AG09319 (cell line): ENCODE data around the gene TSPY8.
"Not testable (repeated sequence)": the region's sequence is repeated elsewhere in the genome, so short reads cannot be mapped to it uniquely, and the experiment has no call there.

ENCODE experiments used
- DNase-seq: peaks from one replicate; pipeline ENCODE4 v3.0.0-alpha.2; 2010; ENCODE audit warnings: low read depth; ENCODE audit errors: extremely low read depth
- TF ChIP-seq, protein P1 (sequence below): IDR thresholded peaks from 2 replicates; pipeline ENCODE4 v1.5.1; 2011; ENCODE audit warnings: low read depth, mild to moderate bottlenecking, inconsistent platforms, low read length, moderate library complexity

Gene TSPY8

DNA sequence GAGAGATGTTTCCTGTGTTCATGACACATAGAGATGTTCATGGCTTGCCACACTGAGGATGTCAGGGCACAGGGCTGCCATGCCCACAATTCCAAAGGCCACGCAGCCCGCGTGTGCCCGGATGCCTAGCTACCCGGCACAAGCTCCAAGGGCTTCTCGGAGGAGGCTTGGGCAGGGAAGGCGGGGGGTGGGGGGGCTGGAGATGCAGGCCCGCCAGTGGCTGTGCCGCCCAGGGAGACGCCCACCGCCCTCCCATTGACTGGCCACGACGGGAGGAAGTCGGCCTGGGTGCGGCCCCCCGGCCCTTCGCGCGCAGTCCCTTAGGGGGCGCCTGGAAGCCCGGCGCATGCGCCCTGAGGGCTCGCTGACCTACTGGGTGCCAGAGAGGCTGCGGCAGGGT lies at the start of gene TSPY8:
Gene TSPY8, plus strand, starts transcription at position 301 of the 400 bp plus-strand sequence. Its CDS starts 46 bp downstream, at position 347.
- not testable (repeated sequence) for DNase-seq

DNA sequence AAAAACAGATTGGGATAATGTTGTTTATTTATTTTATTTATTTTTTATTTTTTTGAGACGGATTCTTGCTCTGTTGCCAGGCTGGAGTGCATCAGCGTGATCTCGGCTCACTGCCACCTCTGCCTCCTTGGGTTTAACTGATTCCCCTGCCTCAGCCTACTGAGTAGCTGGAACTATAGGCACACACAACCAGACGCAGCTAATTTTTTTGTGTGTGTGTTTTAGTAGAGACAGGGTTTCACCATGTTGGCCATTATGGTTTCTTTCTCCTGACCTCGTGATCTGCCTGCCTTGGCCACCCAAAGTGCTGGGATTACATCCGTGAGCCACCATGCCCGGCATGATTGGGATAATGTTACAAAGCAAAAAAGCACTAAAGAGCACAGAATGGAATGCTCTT lies 36.6 kb upstream of the TSPY8 start:
- DNase-seq = no peak
- TF ChIP-seq, protein P1, sequence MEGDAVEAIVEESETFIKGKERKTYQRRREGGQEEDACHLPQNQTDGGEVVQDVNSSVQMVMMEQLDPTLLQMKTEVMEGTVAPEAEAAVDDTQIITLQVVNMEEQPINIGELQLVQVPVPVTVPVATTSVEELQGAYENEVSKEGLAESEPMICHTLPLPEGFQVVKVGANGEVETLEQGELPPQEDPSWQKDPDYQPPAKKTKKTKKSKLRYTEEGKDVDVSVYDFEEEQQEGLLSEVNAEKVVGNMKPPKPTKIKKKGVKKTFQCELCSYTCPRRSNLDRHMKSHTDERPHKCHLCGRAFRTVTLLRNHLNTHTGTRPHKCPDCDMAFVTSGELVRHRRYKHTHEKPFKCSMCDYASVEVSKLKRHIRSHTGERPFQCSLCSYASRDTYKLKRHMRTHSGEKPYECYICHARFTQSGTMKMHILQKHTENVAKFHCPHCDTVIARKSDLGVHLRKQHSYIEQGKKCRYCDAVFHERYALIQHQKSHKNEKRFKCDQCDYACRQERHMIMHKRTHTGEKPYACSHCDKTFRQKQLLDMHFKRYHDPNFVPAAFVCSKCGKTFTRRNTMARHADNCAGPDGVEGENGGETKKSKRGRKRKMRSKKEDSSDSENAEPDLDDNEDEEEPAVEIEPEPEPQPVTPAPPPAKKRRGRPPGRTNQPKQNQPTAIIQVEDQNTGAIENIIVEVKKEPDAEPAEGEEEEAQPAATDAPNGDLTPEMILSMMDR = no peak

GRCh38 chrY:9337164-9337563 lies 20.4 kb upstream of the TSPY8 start, which contains the start of gene TSPY4:
Gene TSPY4, plus strand, starts transcription at chrY:9337464. Its CDS starts 46 bp downstream, at chrY:9337510.
- not testable (repeated sequence) for DNase-seq

DNA sequence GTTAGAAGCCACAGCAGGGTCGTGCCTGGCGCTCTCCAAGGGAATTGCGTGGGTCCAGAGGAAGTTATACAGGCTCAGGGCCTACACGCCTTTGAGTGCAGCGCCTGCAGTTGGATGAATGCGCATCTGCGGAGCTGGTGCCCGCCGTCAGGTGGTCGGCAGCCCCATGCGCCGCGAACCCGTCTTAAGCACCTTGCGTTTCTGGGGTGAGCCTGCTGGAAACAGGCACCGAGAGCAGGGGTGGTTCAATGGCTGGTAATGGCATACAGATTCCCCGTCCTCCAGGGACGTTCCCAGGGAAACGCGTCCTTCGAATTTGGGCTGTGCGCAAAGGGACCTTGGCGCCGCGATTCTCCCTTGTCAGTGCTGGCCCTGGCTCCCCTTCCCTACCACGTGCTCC lies 38.9 kb downstream of the TSPY8 start:
- DNase-seq = not testable (repeated sequence)

DNA sequence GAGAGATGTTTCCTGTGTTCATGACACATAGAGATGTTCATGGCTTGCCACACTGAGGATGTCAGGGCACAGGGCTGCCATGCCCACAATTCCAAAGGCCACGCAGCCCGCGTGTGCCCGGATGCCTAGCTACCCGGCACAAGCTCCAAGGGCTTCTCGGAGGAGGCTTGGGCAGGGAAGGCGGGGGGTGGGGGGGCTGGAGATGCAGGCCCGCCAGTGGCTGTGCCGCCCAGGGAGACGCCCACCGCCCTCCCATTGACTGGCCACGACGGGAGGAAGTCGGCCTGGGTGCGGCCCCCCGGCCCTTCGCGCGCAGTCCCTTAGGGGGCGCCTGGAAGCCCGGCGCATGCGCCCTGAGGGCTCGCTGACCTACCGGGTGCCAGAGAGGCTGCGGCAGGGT lies 40.5 kb downstream of the TSPY8 start, which contains the start of gene TSPY3:
Gene TSPY3, plus strand, starts transcription at position 301 of the 400 bp plus-strand sequence. Its CDS starts 46 bp downstream, at position 347.
- DNase-seq = not testable (repeated sequence)
